H9 (cell line): ENCODE results near the gene MGMT. TPM values are rescaled to one million over a fixed set of nuclear protein-coding genes. Genes with fewer than 3 reads are reported as not detected.

Experiments used
- DNase-seq: peaks from one replicate; pipeline ENCODE4 v3.0.0-alpha.2; 2017
- H2AFZ ChIP-seq: one replicate; pipeline ENCODE4 v1.6.1; 2013; ENCODE audit warnings: mild to moderate bottlenecking, low read length, control low read depth, moderate library complexity
- H2AK5ac ChIP-seq: 2 replicates; pipeline ENCODE4 v1.6.1; 2013; ENCODE audit warnings: low read length, control low read depth, mixed read lengths; ENCODE audit not compliant: insufficient read length
- H2BK120ac ChIP-seq: one replicate; pipeline ENCODE4 v1.6.1; 2013; ENCODE audit warnings: low read depth, mild to moderate bottlenecking, low read length, control low read depth, inconsistent platforms; ENCODE audit not compliant: poor library complexity, severe bottlenecking
- H2BK12ac ChIP-seq: 2 replicates; pipeline ENCODE4 v1.6.1; 2013; ENCODE audit warnings: low read length, control low read depth, mixed read lengths, low read depth; ENCODE audit not compliant: insufficient read length
- H2BK15ac ChIP-seq: 2 replicates; pipeline ENCODE4 v1.6.1; 2013; ENCODE audit warnings: low read depth, low read length, control low read depth
- H2BK20ac ChIP-seq: one replicate; pipeline ENCODE4 v1.6.1; 2013; ENCODE audit warnings: low read depth, mild to moderate bottlenecking, low read length, control low read depth, inconsistent platforms; ENCODE audit not compliant: poor library complexity, severe bottlenecking
- H2BK5ac ChIP-seq: 2 replicates; pipeline ENCODE4 v1.6.1; 2013; ENCODE audit warnings: low read length, control low read depth, mixed read lengths; ENCODE audit not compliant: insufficient read length
- H3K14ac ChIP-seq: 2 replicates; pipeline ENCODE4 v1.6.1; 2013; ENCODE audit warnings: low read length, control low read depth; ENCODE audit not compliant: insufficient read depth
- H3K18ac ChIP-seq: 2 replicates; pipeline ENCODE4 v1.6.1; 2013; ENCODE audit warnings: low read depth, mild to moderate bottlenecking, mixed read lengths, low read length, control low read depth; ENCODE audit not compliant: insufficient read length
- H3K23ac ChIP-seq: 2 replicates; pipeline ENCODE4 v1.6.1; 2013; ENCODE audit warnings: low read length, control low read depth, mixed read lengths, low read depth; ENCODE audit not compliant: insufficient read length
- H3K23me2 ChIP-seq: 2 replicates; pipeline ENCODE4 v1.6.1; 2013; ENCODE audit warnings: low read depth, mild to moderate bottlenecking, mixed read lengths, low read length, control low read depth; ENCODE audit not compliant: insufficient read length, poor library complexity, severe bottlenecking
- H3K27ac ChIP-seq: 2 replicates; pipeline ENCODE4 v1.5.1; 2013; ENCODE audit warnings: low read length, control low read depth, mixed read lengths, low read depth; ENCODE audit not compliant: insufficient read length
- H3K27me3 ChIP-seq: 2 replicates; pipeline ENCODE4 v1.6.1; 2013; ENCODE audit warnings: low read length, control low read depth, inconsistent platforms; ENCODE audit not compliant: insufficient read depth
- H3K4ac ChIP-seq: 2 replicates; pipeline ENCODE4 v1.6.1; 2013; ENCODE audit warnings: low read depth, mild to moderate bottlenecking, control low read depth, inconsistent platforms, low read length, moderate library complexity
- H3K4me1 ChIP-seq: 2 replicates; pipeline ENCODE4 v1.6.1; 2013; ENCODE audit warnings: low read length, control low read depth, inconsistent platforms; ENCODE audit not compliant: insufficient read depth
- H3K4me2 ChIP-seq: 2 replicates; pipeline ENCODE4 v1.6.1; 2013; ENCODE audit warnings: low read length, control low read depth, mixed read lengths; ENCODE audit not compliant: insufficient read length, insufficient read depth
- H3K56ac ChIP-seq: 2 replicates; pipeline ENCODE4 v1.6.1; 2013; ENCODE audit warnings: low read depth, mild to moderate bottlenecking, mixed read lengths, low read length, control low read depth; ENCODE audit not compliant: insufficient read length
- H3K79me1 ChIP-seq: 2 replicates; pipeline ENCODE4 v1.6.1; 2013; ENCODE audit warnings: low read depth, mild to moderate bottlenecking, moderate library complexity, low read length, control low read depth, inconsistent platforms; ENCODE audit not compliant: insufficient read depth, poor library complexity, severe bottlenecking
- H3K79me2 ChIP-seq: 2 replicates; pipeline ENCODE4 v1.6.1; 2013; ENCODE audit warnings: low read length, control low read depth, inconsistent platforms; ENCODE audit not compliant: insufficient read depth
- H3K9ac ChIP-seq: 2 replicates; pipeline ENCODE4 v1.6.1; 2013; ENCODE audit warnings: low read length, control low read depth, mixed read lengths; ENCODE audit not compliant: insufficient read length; ENCODE audit errors: extremely low read depth
- H3K9me3 ChIP-seq: one replicate; pipeline ENCODE4 v1.6.1; 2013; ENCODE audit warnings: low read depth, low read length, inconsistent platforms; ENCODE audit not compliant: control insufficient read depth
- H3T11ph ChIP-seq: one replicate; pipeline ENCODE4 v1.6.1; 2013; ENCODE audit warnings: mild to moderate bottlenecking, low read length, control low read depth, inconsistent platforms
- H4K20me1 ChIP-seq: one replicate; pipeline ENCODE4 v1.6.1; 2013; ENCODE audit not compliant: control insufficient read depth, insufficient read length, insufficient read depth
- H4K5ac ChIP-seq: 2 replicates; pipeline ENCODE4 v1.6.1; 2013; ENCODE audit warnings: low read depth, mild to moderate bottlenecking, mixed read lengths, low read length, control low read depth; ENCODE audit not compliant: insufficient read length
- H4K8ac ChIP-seq: replicated peaks from 2 replicates; pipeline ENCODE4 v1.6.1; 2013; ENCODE audit warnings: low read length, control low read depth, mixed read lengths, low read depth; ENCODE audit not compliant: insufficient read length
- H4K91ac ChIP-seq: 2 replicates; pipeline ENCODE4 v1.6.1; 2013; ENCODE audit warnings: low read depth, mild to moderate bottlenecking, moderate library complexity, mixed read lengths, low read length, control low read depth; ENCODE audit not compliant: insufficient read length
- H3K27ac Mint-ChIP-seq, 3 experiments: 2 replicates in 2 of 3; 3 replicates in 1 of 3; pipeline ENCODE4 v1.8.0; 2020 to 2021; ENCODE audit warnings: mixed read lengths in 3 of 3, mild to moderate bottlenecking in 1 of 3, moderate library complexity in 1 of 3
- H3K27me3 Mint-ChIP-seq: 2 replicates; pipeline ENCODE4 v1.8.0; 2021; ENCODE audit warnings: low read depth, mild to moderate bottlenecking, moderate library complexity, mixed read lengths
- H3K36me3 Mint-ChIP-seq, 3 experiments: 2 replicates in 2 of 3; 3 replicates in 1 of 3; pipeline ENCODE4 v1.8.0; 2020 to 2021; ENCODE audit warnings: low read depth in 3 of 3, mixed read lengths in 3 of 3; ENCODE audit not compliant: insufficient read depth in 1 of 3
- H3K4me1 Mint-ChIP-seq, 2 experiments: 2 replicates each; pipeline ENCODE4 v1.8.0; 2020; ENCODE audit warnings: mixed read lengths in 2 of 2
- H3K4me3 Mint-ChIP-seq, 2 experiments: 2 replicates in 1 of 2; 3 replicates in 1 of 2; pipeline ENCODE4 v1.8.0; 2020 to 2021; ENCODE audit warnings: mild to moderate bottlenecking in 2 of 2, mixed read lengths in 2 of 2, moderate library complexity in 1 of 2
- H3K9me3 Mint-ChIP-seq, 2 experiments: 2 replicates in 1 of 2; 3 replicates in 1 of 2; pipeline ENCODE4 v1.8.0; 2020; ENCODE audit warnings: mild to moderate bottlenecking in 2 of 2, mixed read lengths in 2 of 2, moderate library complexity in 1 of 2
- WGBS: extraction: QIAGEN DNeasy Blood & Tissue Kit; methylation state at CpG from one replicate; pipeline ENCODE4 v1.1.7; 2013; ENCODE audit warnings: missing lambda C conversion rate, low lambda C conversion rate, mixed read lengths; ENCODE audit not compliant: insufficient read length; ENCODE audit errors: extremely low coverage; 5-methylcytosine and 5-hydroxymethylcytosine counted together
- total RNA-seq: library from RNA; stranded (reverse); gene quantifications from 2 replicates; pipeline ENCODE4 v1.2.1, GENCODE V29; 2021
- TF ChIP-seq, protein P1 (sequence below): fragments of 200-600 bp; sonication (generic); conservative IDR thresholded peaks from 3 replicates; pipeline ENCODE4 v1.8.0; 2021; ENCODE audit warnings: antibody characterized with exemption, mild to moderate bottlenecking

MGMT gene
- total RNA-seq, 1 experiment from 2014 or later: 18.4 TPM

DNA sequence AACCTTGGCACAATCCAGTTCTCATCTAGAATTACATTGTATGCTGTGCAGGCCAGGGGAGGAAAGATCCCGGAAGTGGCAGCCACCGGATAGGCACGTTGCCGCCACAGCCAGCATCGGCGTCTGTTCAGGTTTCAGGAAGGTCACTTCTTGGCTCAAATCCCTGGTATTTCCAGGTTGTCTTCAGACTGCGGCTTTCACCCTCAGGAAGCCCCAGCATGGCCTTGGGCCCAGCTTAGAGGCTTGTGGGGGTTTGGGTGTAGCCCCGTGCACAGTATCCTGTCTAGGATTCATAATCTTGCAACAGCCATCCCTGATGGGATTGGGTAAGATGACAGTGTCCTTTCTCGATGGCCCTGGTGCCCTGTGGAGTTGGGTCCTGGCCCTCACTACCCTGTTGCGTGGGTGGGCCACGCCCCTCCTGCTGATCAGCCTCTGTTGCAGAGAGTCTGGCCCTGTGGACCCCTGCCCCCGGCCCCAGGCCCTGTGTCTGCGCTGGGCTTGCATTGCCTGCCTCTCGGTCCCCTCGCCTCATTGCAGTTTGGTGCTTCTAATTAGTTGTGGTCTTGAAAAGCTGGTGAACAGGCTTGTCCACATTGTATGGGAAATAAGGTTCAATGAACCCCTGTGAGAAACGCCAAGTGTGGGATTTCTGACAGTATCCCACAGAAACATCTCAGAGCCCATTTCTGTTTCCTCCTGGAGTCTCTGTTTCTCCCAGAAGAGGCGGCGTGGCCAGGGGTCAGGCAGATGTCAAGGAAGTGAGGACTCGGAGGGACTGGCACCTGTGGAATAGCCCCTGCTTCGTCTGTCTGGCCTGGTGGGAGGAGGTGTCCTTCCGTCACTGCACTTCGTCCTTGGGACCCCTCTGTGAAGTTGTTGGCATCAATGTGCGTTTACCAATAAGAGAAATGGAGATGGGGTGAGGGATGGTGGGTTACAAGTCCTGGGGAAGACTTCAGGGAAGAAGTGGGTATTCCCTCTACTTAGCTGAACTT lies 77.5 kb downstream of the MGMT start:
- no peak overlapping the region for H3K4me3 Mint-ChIP-seq
- H3K23ac ChIP-seq: no peak overlapping the region

More for the DNA sequence above, 77.5 kb downstream of the MGMT start:
- Histone ChIP-seq H3K14ac (no peak overlapping the region), H2BK5ac (no peak overlapping the region), H4K91ac (no peak overlapping the region), H3K27ac (no peak overlapping the region), H3K4me2 (no peak overlapping the region), H2BK12ac (no peak overlapping the region), H3K79me2 (no peaks in the 10 kb centered on the region), H3K27me3 (no peaks in the 10 kb centered on the region), H4K20me1 (no peaks in the 10 kb centered on the region), H4K8ac (no peak overlapping the region), H4K5ac (no peak overlapping the region), H3K79me1 (no peaks in the 10 kb centered on the region), H3K4ac (no peak overlapping the region), H3K9me3 (no peaks in the 10 kb centered on the region), H2BK20ac (no peak overlapping the region), H3K23me2 (no peaks in the 10 kb centered on the region), H3K4me1 (no peaks in the 10 kb centered on the region; the same call in 1 of the 2 replicates), H2AFZ (no peak overlapping the region), H3K9ac (no peak overlapping the region), H2AK5ac (no peak overlapping the region), H2BK120ac (no peak overlapping the region), H3K18ac (no peak overlapping the region), H3T11ph (no peak overlapping the region), H2BK15ac (no peak overlapping the region), H3K56ac (no peak overlapping the region)
- no peaks in the 10 kb centered on the region for H3K27me3 Mint-ChIP-seq
- H3K9me3 Mint-ChIP-seq: no peaks in the 10 kb centered on the region
- peaks cover 14 to 17% of the 10 kb centered on the region in 2 experiments for H3K4me1 Mint-ChIP-seq
- H3K27ac Mint-ChIP-seq: peak overlapping the region in 1 of 3 experiments; percentile 70; a peak in 3 of 7 replicates
- DNase-seq: no peak
- TF ChIP-seq, protein P1, sequence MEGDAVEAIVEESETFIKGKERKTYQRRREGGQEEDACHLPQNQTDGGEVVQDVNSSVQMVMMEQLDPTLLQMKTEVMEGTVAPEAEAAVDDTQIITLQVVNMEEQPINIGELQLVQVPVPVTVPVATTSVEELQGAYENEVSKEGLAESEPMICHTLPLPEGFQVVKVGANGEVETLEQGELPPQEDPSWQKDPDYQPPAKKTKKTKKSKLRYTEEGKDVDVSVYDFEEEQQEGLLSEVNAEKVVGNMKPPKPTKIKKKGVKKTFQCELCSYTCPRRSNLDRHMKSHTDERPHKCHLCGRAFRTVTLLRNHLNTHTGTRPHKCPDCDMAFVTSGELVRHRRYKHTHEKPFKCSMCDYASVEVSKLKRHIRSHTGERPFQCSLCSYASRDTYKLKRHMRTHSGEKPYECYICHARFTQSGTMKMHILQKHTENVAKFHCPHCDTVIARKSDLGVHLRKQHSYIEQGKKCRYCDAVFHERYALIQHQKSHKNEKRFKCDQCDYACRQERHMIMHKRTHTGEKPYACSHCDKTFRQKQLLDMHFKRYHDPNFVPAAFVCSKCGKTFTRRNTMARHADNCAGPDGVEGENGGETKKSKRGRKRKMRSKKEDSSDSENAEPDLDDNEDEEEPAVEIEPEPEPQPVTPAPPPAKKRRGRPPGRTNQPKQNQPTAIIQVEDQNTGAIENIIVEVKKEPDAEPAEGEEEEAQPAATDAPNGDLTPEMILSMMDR: no peak
- no CpG with 5 or more reads among the region's 23 CpGs for WGBS
- H3K36me3 Mint-ChIP-seq: peaks cover 0 to 3% (median 0%) of the 10 kb centered on the region in 3 experiments; a peak in 1 of 7 replicates
